HPDE6-E6E7 (cell line): ENCODE results near the gene TTC27.
"Not testable (repeated sequence)": the region's sequence is repeated elsewhere in the genome, so short reads cannot be mapped to it uniquely, and the experiment has no call there.

Source experiments
- DNase-seq: peaks from one replicate; pipeline ENCODE4 v3.0.0; 2011; ENCODE audit warnings: missing footprints; ENCODE audit errors: extremely low spot score

The TTC27 gene

GRCh38 chr2:32627814-32628579, at the start of gene TTC27:
TTC27 (plus strand) TSS chr2:32628050; CDS start chr2:32628293, 243 bp downstream.
- peak; percentile 93 for DNase-seq

- DNase-seq: no peak
Observed at GRCh38 chr2:32591669-32592463, 36.0 kb upstream of the TTC27 start.

- no peak for DNase-seq
Observed at GRCh38 chr2:32594573-32594972, 33.3 kb upstream of the TTC27 start.

- no peak for DNase-seq
Observed at GRCh38 chr2:32611366-32611765, 16.5 kb upstream of the TTC27 start.

GRCh38 chr2:32611771-32612170, 16.1 kb upstream of the TTC27 start:
- DNase-seq: no peak

- no peak for DNase-seq
Observed at GRCh38 chr2:32614084-32614483, 13.8 kb upstream of the TTC27 start.

- DNase-seq: no peak
Observed at GRCh38 chr2:32617599-32618189, 10.2 kb upstream of the TTC27 start.

- DNase-seq: no peak
Observed at GRCh38 chr2:32622570-32623310, 5.1 kb upstream of the TTC27 start.

GRCh38 chr2:32623311-32623706, 4.5 kb upstream of the TTC27 start:
- no peak for DNase-seq

- no peak for DNase-seq
Observed at GRCh38 chr2:32624812-32625211, 3.0 kb upstream of the TTC27 start.

- no peak for DNase-seq
Observed at GRCh38 chr2:32626639-32627221, 1.1 kb upstream of the TTC27 start.

- DNase-seq: peak; percentile 31
Observed at GRCh38 chr2:32627441-32627813, 423 bp upstream of the TTC27 start.

- no peak for DNase-seq
Observed at GRCh38 chr2:32632089-32632488, 4.2 kb downstream of the TTC27 start.

- DNase-seq: no peak
Observed at GRCh38 chr2:32633040-32633439, 5.2 kb downstream of the TTC27 start.

- not testable (repeated sequence) for DNase-seq
Observed at GRCh38 chr2:32638548-32638947, 10.7 kb downstream of the TTC27 start.

- DNase-seq: no peak
Observed at GRCh38 chr2:32641180-32641579, 13.3 kb downstream of the TTC27 start.

GRCh38 chr2:32647180-32647651, 19.4 kb downstream of the TTC27 start:
- no peak for DNase-seq

GRCh38 chr2:32652555-32653209, 24.8 kb downstream of the TTC27 start:
- DNase-seq: no peak

GRCh38 chr2:32656069-32656468, 28.2 kb downstream of the TTC27 start:
- DNase-seq: no peak

GRCh38 chr2:32663864-32664263, 36.0 kb downstream of the TTC27 start:
- no peak for DNase-seq

- no peak for DNase-seq
Observed at GRCh38 chr2:32666704-32667103, 38.9 kb downstream of the TTC27 start.
